GM12873 (cell line): ENCODE data around the gene CIDEB.

ENCODE experiments used
- CTCF ChIP-seq: IDR thresholded peaks from 2 replicates; pipeline ENCODE4 v1.5.1; 2012; ENCODE audit warnings: low read depth, mild to moderate bottlenecking, moderate library complexity, low read length, control low read depth; ENCODE audit not compliant: insufficient read depth; ENCODE audit errors: missing control alignments

Gene CIDEB

GRCh38 chr14:24310265-24310645, 2.5 kb upstream of the CIDEB start:
- no peak for TF ChIP-seq CTCF

- TF ChIP-seq CTCF, result no peak
Observed at GRCh38 chr14:24309538-24310264, 1.9 kb upstream of the CIDEB start, which contains the start of gene LTB4R2. Gene LTB4R2 (plus strand): TSS chr14:24310140. CDS start chr14:24310665, 525 bp downstream.

GRCh38 chr14:24308342-24309124, 756 bp upstream of the CIDEB start:
- no peak for TF ChIP-seq CTCF

GRCh38 chr14:24307156-24307574, 612 bp downstream of the CIDEB start:
- TF ChIP-seq CTCF, result no peak

- TF ChIP-seq CTCF, result no peak
Observed at GRCh38 chr14:24304019-24304387, 3.8 kb downstream of the CIDEB start.

GRCh38 chr14:24300326-24300980, 7.3 kb downstream of the CIDEB start:
- TF ChIP-seq CTCF, result no peak
